H9 (cell line): ENCODE results near the gene TNFRSF1B. TPM values are rescaled to one million over a fixed set of nuclear protein-coding genes. Genes with fewer than 3 reads are reported as not detected.

ENCODE experiments used
- DNase-seq: peaks from one replicate; pipeline ENCODE4 v3.0.0-alpha.2; 2017
- H2AFZ ChIP-seq: one replicate; pipeline ENCODE4 v1.6.1; 2013; ENCODE audit warnings: mild to moderate bottlenecking, low read length, control low read depth, moderate library complexity
- H2AK5ac ChIP-seq: 2 replicates; pipeline ENCODE4 v1.6.1; 2013; ENCODE audit warnings: low read length, control low read depth, mixed read lengths; ENCODE audit not compliant: insufficient read length
- H2BK120ac ChIP-seq: one replicate; pipeline ENCODE4 v1.6.1; 2013; ENCODE audit warnings: low read depth, mild to moderate bottlenecking, low read length, control low read depth, inconsistent platforms; ENCODE audit not compliant: poor library complexity, severe bottlenecking
- H2BK12ac ChIP-seq: 2 replicates; pipeline ENCODE4 v1.6.1; 2013; ENCODE audit warnings: low read length, control low read depth, mixed read lengths, low read depth; ENCODE audit not compliant: insufficient read length
- H2BK15ac ChIP-seq: 2 replicates; pipeline ENCODE4 v1.6.1; 2013; ENCODE audit warnings: low read depth, low read length, control low read depth
- H2BK20ac ChIP-seq: one replicate; pipeline ENCODE4 v1.6.1; 2013; ENCODE audit warnings: low read depth, mild to moderate bottlenecking, low read length, control low read depth, inconsistent platforms; ENCODE audit not compliant: poor library complexity, severe bottlenecking
- H2BK5ac ChIP-seq: 2 replicates; pipeline ENCODE4 v1.6.1; 2013; ENCODE audit warnings: low read length, control low read depth, mixed read lengths; ENCODE audit not compliant: insufficient read length
- H3K14ac ChIP-seq: 2 replicates; pipeline ENCODE4 v1.6.1; 2013; ENCODE audit warnings: low read length, control low read depth; ENCODE audit not compliant: insufficient read depth
- H3K18ac ChIP-seq: 2 replicates; pipeline ENCODE4 v1.6.1; 2013; ENCODE audit warnings: low read depth, mild to moderate bottlenecking, mixed read lengths, low read length, control low read depth; ENCODE audit not compliant: insufficient read length
- H3K23ac ChIP-seq: 2 replicates; pipeline ENCODE4 v1.6.1; 2013; ENCODE audit warnings: low read length, control low read depth, mixed read lengths, low read depth; ENCODE audit not compliant: insufficient read length
- H3K23me2 ChIP-seq: 2 replicates; pipeline ENCODE4 v1.6.1; 2013; ENCODE audit warnings: low read depth, mild to moderate bottlenecking, mixed read lengths, low read length, control low read depth; ENCODE audit not compliant: insufficient read length, poor library complexity, severe bottlenecking
- H3K27ac ChIP-seq: 2 replicates; pipeline ENCODE4 v1.5.1; 2013; ENCODE audit warnings: low read length, control low read depth, mixed read lengths, low read depth; ENCODE audit not compliant: insufficient read length
- H3K27me3 ChIP-seq: 2 replicates; pipeline ENCODE4 v1.6.1; 2013; ENCODE audit warnings: low read length, control low read depth, inconsistent platforms; ENCODE audit not compliant: insufficient read depth
- H3K4ac ChIP-seq: 2 replicates; pipeline ENCODE4 v1.6.1; 2013; ENCODE audit warnings: low read depth, mild to moderate bottlenecking, control low read depth, inconsistent platforms, low read length, moderate library complexity
- H3K4me1 ChIP-seq: 2 replicates; pipeline ENCODE4 v1.6.1; 2013; ENCODE audit warnings: low read length, control low read depth, inconsistent platforms; ENCODE audit not compliant: insufficient read depth
- H3K4me2 ChIP-seq: 2 replicates; pipeline ENCODE4 v1.6.1; 2013; ENCODE audit warnings: low read length, control low read depth, mixed read lengths; ENCODE audit not compliant: insufficient read length, insufficient read depth
- H3K56ac ChIP-seq: 2 replicates; pipeline ENCODE4 v1.6.1; 2013; ENCODE audit warnings: low read depth, mild to moderate bottlenecking, mixed read lengths, low read length, control low read depth; ENCODE audit not compliant: insufficient read length
- H3K79me1 ChIP-seq: 2 replicates; pipeline ENCODE4 v1.6.1; 2013; ENCODE audit warnings: low read depth, mild to moderate bottlenecking, moderate library complexity, low read length, control low read depth, inconsistent platforms; ENCODE audit not compliant: insufficient read depth, poor library complexity, severe bottlenecking
- H3K79me2 ChIP-seq: 2 replicates; pipeline ENCODE4 v1.6.1; 2013; ENCODE audit warnings: low read length, control low read depth, inconsistent platforms; ENCODE audit not compliant: insufficient read depth
- H3K9ac ChIP-seq: 2 replicates; pipeline ENCODE4 v1.6.1; 2013; ENCODE audit warnings: low read length, control low read depth, mixed read lengths; ENCODE audit not compliant: insufficient read length; ENCODE audit errors: extremely low read depth
- H3K9me3 ChIP-seq: one replicate; pipeline ENCODE4 v1.6.1; 2013; ENCODE audit warnings: low read depth, low read length, inconsistent platforms; ENCODE audit not compliant: control insufficient read depth
- H3T11ph ChIP-seq: one replicate; pipeline ENCODE4 v1.6.1; 2013; ENCODE audit warnings: mild to moderate bottlenecking, low read length, control low read depth, inconsistent platforms
- H4K20me1 ChIP-seq: one replicate; pipeline ENCODE4 v1.6.1; 2013; ENCODE audit not compliant: control insufficient read depth, insufficient read length, insufficient read depth
- H4K5ac ChIP-seq: 2 replicates; pipeline ENCODE4 v1.6.1; 2013; ENCODE audit warnings: low read depth, mild to moderate bottlenecking, mixed read lengths, low read length, control low read depth; ENCODE audit not compliant: insufficient read length
- H4K8ac ChIP-seq: replicated peaks from 2 replicates; pipeline ENCODE4 v1.6.1; 2013; ENCODE audit warnings: low read length, control low read depth, mixed read lengths, low read depth; ENCODE audit not compliant: insufficient read length
- H4K91ac ChIP-seq: 2 replicates; pipeline ENCODE4 v1.6.1; 2013; ENCODE audit warnings: low read depth, mild to moderate bottlenecking, moderate library complexity, mixed read lengths, low read length, control low read depth; ENCODE audit not compliant: insufficient read length
- H3K27ac Mint-ChIP-seq, 3 experiments: 2 replicates in 2 of 3; 3 replicates in 1 of 3; pipeline ENCODE4 v1.8.0; 2020 to 2021; ENCODE audit warnings: mixed read lengths in 3 of 3, mild to moderate bottlenecking in 1 of 3, moderate library complexity in 1 of 3
- H3K27me3 Mint-ChIP-seq: 2 replicates; pipeline ENCODE4 v1.8.0; 2021; ENCODE audit warnings: low read depth, mild to moderate bottlenecking, moderate library complexity, mixed read lengths
- H3K36me3 Mint-ChIP-seq, 3 experiments: 2 replicates in 2 of 3; 3 replicates in 1 of 3; pipeline ENCODE4 v1.8.0; 2020 to 2021; ENCODE audit warnings: low read depth in 3 of 3, mixed read lengths in 3 of 3; ENCODE audit not compliant: insufficient read depth in 1 of 3
- H3K4me1 Mint-ChIP-seq, 2 experiments: 2 replicates each; pipeline ENCODE4 v1.8.0; 2020; ENCODE audit warnings: mixed read lengths in 2 of 2
- H3K4me3 Mint-ChIP-seq, 2 experiments: 2 replicates in 1 of 2; 3 replicates in 1 of 2; pipeline ENCODE4 v1.8.0; 2020 to 2021; ENCODE audit warnings: mild to moderate bottlenecking in 2 of 2, mixed read lengths in 2 of 2, moderate library complexity in 1 of 2
- H3K9me3 Mint-ChIP-seq, 2 experiments: 2 replicates in 1 of 2; 3 replicates in 1 of 2; pipeline ENCODE4 v1.8.0; 2020; ENCODE audit warnings: mild to moderate bottlenecking in 2 of 2, mixed read lengths in 2 of 2, moderate library complexity in 1 of 2
- CTCF ChIP-seq: fragments of 200-600 bp; sonication (generic); conservative IDR thresholded peaks from 3 replicates; pipeline ENCODE4 v1.8.0; 2021; ENCODE audit warnings: antibody characterized with exemption, mild to moderate bottlenecking
- WGBS: extraction: QIAGEN DNeasy Blood & Tissue Kit; methylation state at CpG from one replicate; pipeline ENCODE4 v1.1.7; 2013; ENCODE audit warnings: missing lambda C conversion rate, low lambda C conversion rate, mixed read lengths; ENCODE audit not compliant: insufficient read length; ENCODE audit errors: extremely low coverage; 5-methylcytosine and 5-hydroxymethylcytosine counted together
- total RNA-seq: library from RNA; stranded (reverse); gene quantifications from 2 replicates; pipeline ENCODE4 v1.2.1, GENCODE V29; 2021

Gene TNFRSF1B
- total RNA-seq, 1 experiment from 2014 or later = 0.57 TPM

GRCh38 chr1:12148958-12149790 is 17.6 kb upstream of the TNFRSF1B start:
- Histone ChIP-seq H3K4ac (no peak overlapping the region), H3K23me2 (no peaks in the 10 kb centered on the region), H3K27ac (no peak overlapping the region), H2AK5ac (no peak overlapping the region), H3K4me1 (no peaks in the 10 kb centered on the region), H2BK15ac (no peak overlapping the region), H3K4me2 (no peak overlapping the region), H3K9me3 (no peaks in the 10 kb centered on the region), H3K56ac (no peak overlapping the region), H3K9ac (no peak overlapping the region), H2BK120ac (no peak overlapping the region), H3K27me3 (no peaks in the 10 kb centered on the region), H3K14ac (no peak overlapping the region), H2BK12ac (no peak overlapping the region), H2BK20ac (no peak overlapping the region), H3K79me2 (no peaks in the 10 kb centered on the region), H3K23ac (no peak overlapping the region), H4K5ac (no peak overlapping the region), H4K91ac (no peak overlapping the region), H3T11ph (no peak overlapping the region), H3K18ac (no peak overlapping the region), H2BK5ac (no peak overlapping the region), H2AFZ (no peak overlapping the region), H4K8ac (no peak overlapping the region), H4K20me1 (no peaks in the 10 kb centered on the region), H3K79me1 (no peaks in the 10 kb centered on the region)
- Mint-ChIP-seq H3K36me3 (no peaks in the 10 kb centered on the region), H3K4me1 (peaks cover 9% of the 10 kb centered on the region in 2 experiments), H3K27ac (no peak overlapping the region), H3K27me3 (peaks cover 15% of the 10 kb centered on the region), H3K9me3 (no peaks in the 10 kb centered on the region; a peak in 1 of 5 replicates), H3K4me3 (no peak overlapping the region)
- no peak for TF ChIP-seq CTCF
- no CpG with 5 or more reads among the region's 5 CpGs for WGBS
- DNase-seq = no peak
